GM23338 (cell line): Measurements from ENCODE around the gene SELENOO. TPM values are rescaled to one million over a fixed set of nuclear protein-coding genes. Genes with fewer than 3 reads are reported as not detected.

Source experiments
- ATAC-seq: fragments of 200-7000 bp; cut with Tn5 transposase; 3 replicates; pipeline ENCODE4 v1.9.1; 2020
- DNase-seq: peaks from one replicate; pipeline ENCODE4 v3.0.0-alpha.2; 2015; ENCODE audit warnings: low spot score
- H2AFZ ChIP-seq: fragments of 200-600 bp; sonication (generic); 2 replicates; pipeline ENCODE4 v1.8.0; 2016; ENCODE audit warnings: antibody characterized with exemption, mild to moderate bottlenecking, moderate library complexity
- H3F3A ChIP-seq: fragments of 200-600 bp; sonication (generic); replicated peaks from 2 replicates; pipeline ENCODE4 v1.8.0; 2017; ENCODE audit warnings: antibody characterized with exemption, mixed run types, low read depth
- H3K27ac ChIP-seq: fragments of 200-600 bp; sonication (generic); 2 replicates; pipeline ENCODE4 v1.6.1; 2016; ENCODE audit warnings: low read depth
- H3K27me3 ChIP-seq: fragments of 200-600 bp; sonication (generic); 2 replicates; pipeline ENCODE4 v1.8.0; 2016; ENCODE audit warnings: mild to moderate bottlenecking, mixed run types, moderate library complexity; ENCODE audit not compliant: insufficient read depth
- H3K36me3 ChIP-seq: fragments of 200-600 bp; sonication (generic); 2 replicates; pipeline ENCODE4 v1.8.0; 2016; ENCODE audit warnings: mild to moderate bottlenecking; ENCODE audit not compliant: insufficient read depth
- H3K4me1 ChIP-seq: fragments of 200-600 bp; sonication (generic); 2 replicates; pipeline ENCODE4 v1.8.0; 2016; ENCODE audit warnings: mild to moderate bottlenecking, moderate library complexity; ENCODE audit not compliant: insufficient read depth
- H3K4me2 ChIP-seq: fragments of 200-600 bp; sonication (generic); 2 replicates; pipeline ENCODE4 v1.7.1; 2017; ENCODE audit warnings: mixed run types
- H3K4me3 ChIP-seq: fragments of 200-600 bp; sonication (generic); 2 replicates; pipeline ENCODE4 v1.6.1; 2016; ENCODE audit warnings: mixed run types
- H3K79me2 ChIP-seq: fragments of 200-600 bp; sonication (generic); replicated peaks from 2 replicates; pipeline ENCODE4 v1.8.0; 2017; ENCODE audit warnings: mild to moderate bottlenecking; ENCODE audit not compliant: insufficient read depth
- H3K9me2 ChIP-seq: fragments of 200-600 bp; sonication (generic); 2 replicates; pipeline ENCODE4 v1.8.0; 2017; ENCODE audit not compliant: insufficient read depth
- H4K20me1 ChIP-seq: fragments of 200-600 bp; sonication (generic); replicated peaks from 2 replicates; pipeline ENCODE4 v1.8.0; 2017; ENCODE audit warnings: mild to moderate bottlenecking; ENCODE audit not compliant: insufficient read depth
- H3K27ac Mint-ChIP-seq: 2 replicates; pipeline ENCODE4 v1.8.0; 2020; ENCODE audit warnings: inconsistent platforms, mild to moderate bottlenecking, moderate library complexity, mixed read lengths
- H3K27me3 Mint-ChIP-seq: 3 replicates; pipeline ENCODE4 v1.8.0; 2022; ENCODE audit warnings: low read depth, mild to moderate bottlenecking, moderate library complexity, mixed read lengths, inconsistent platforms; ENCODE audit not compliant: insufficient read depth, poor library complexity
- H3K36me3 Mint-ChIP-seq: 3 replicates; pipeline ENCODE4 v1.8.0; 2021; ENCODE audit warnings: low read depth, mild to moderate bottlenecking, inconsistent platforms, moderate library complexity, mixed read lengths
- H3K4me1 Mint-ChIP-seq: 3 replicates; pipeline ENCODE4 v1.8.0; 2020; ENCODE audit warnings: mild to moderate bottlenecking, inconsistent platforms, mixed read lengths
- H3K4me3 Mint-ChIP-seq: 3 replicates; pipeline ENCODE4 v1.8.0; 2021; ENCODE audit warnings: moderate library complexity, mild to moderate bottlenecking, inconsistent platforms, mixed read lengths
- H3K9me3 Mint-ChIP-seq: 3 replicates; pipeline ENCODE4 v1.8.0; 2020; ENCODE audit warnings: moderate library complexity, mild to moderate bottlenecking, inconsistent platforms, mixed read lengths
- CREB1 ChIP-seq: fragments of 250-450 bp; sonication (Bioruptor Pico); IDR thresholded peaks from 2 replicates; pipeline ENCODE4 v1.5.0; 2020; ENCODE audit warnings: low read depth, mild to moderate bottlenecking, moderate library complexity
- ETS1 ChIP-seq: IDR thresholded peaks from 2 replicates; pipeline ENCODE4 v1.6.1; 2016; ENCODE audit warnings: antibody characterized with exemption
- EZH2 ChIP-seq: fragments of 200-600 bp; sonication (generic); IDR thresholded peaks from one replicate; pipeline ENCODE4 v1.8.0; 2017; ENCODE audit warnings: antibody characterized with exemption, mild to moderate bottlenecking, low read depth; ENCODE audit not compliant: unreplicated experiment
- EZH2phosphoT487 ChIP-seq: fragments of 200-600 bp; sonication (generic); IDR thresholded peaks from one replicate; pipeline ENCODE4 v1.8.1; 2018; ENCODE audit warnings: antibody characterized with exemption; ENCODE audit not compliant: unreplicated experiment
- NANOG ChIP-seq: IDR thresholded peaks from 2 replicates; pipeline ENCODE4 v1.6.1; 2016; ENCODE audit warnings: antibody characterized with exemption, borderline replicate concordance
- STAT1 ChIP-seq: IDR thresholded peaks from one replicate; pipeline ENCODE4 v1.6.1; 2016; ENCODE audit warnings: antibody characterized with exemption; ENCODE audit not compliant: unreplicated experiment
- ZNF114 ChIP-seq: fragments of 250-450 bp; sonication (Bioruptor Pico); IDR thresholded peaks from 2 replicates; pipeline ENCODE4 v1.5.0; 2020; ENCODE audit warnings: mild to moderate bottlenecking, moderate library complexity
- ZNF331 ChIP-seq: fragments of 250-450 bp; sonication (Bioruptor Pico); IDR thresholded peaks from 2 replicates; pipeline ENCODE4 v1.5.0; 2020; ENCODE audit warnings: low read depth, mild to moderate bottlenecking, moderate library complexity
- ZNF462 ChIP-seq: fragments of 250-450 bp; sonication (Bioruptor Pico); IDR thresholded peaks from 2 replicates; pipeline ENCODE4 v1.5.0; 2020; ENCODE audit warnings: mild to moderate bottlenecking, moderate library complexity
- polyA plus RNA-seq: library from polyadenylated mRNA; unstranded; fragments of >200 nt; fragmentation: Nextera tagmentation; extraction: Ambion mirVana; gene quantifications from 2 replicates; pipeline ENCODE4 v1.2.1, GENCODE V29; 2016
- total RNA-seq: library from RNA; depleted of rRNA; stranded (reverse); fragments of >200 nt; shearing (Covaris generic); gene quantifications from 2 replicates; pipeline ENCODE4 v1.2.3, GENCODE V29; 2014

SELENOO gene
- total and polyA plus RNA-seq, 2 experiments from 2014 or later = 6.8 to 21.3 TPM

GRCh38 chr22:50226875-50227165 lies 26.0 kb downstream of the SELENOO start:
- DNase-seq (no peak), ATAC-seq (no peak)
- Histone ChIP-seq H3F3A (no peaks in the 10 kb centered on the region), H3K36me3 (no peaks in the 10 kb centered on the region), H3K27me3 (no peaks in the 10 kb centered on the region), H3K4me1 (no peaks in the 10 kb centered on the region), H3K27ac (no peak overlapping the region), H2AFZ (no peak overlapping the region), H3K9me2 (no peaks in the 10 kb centered on the region), H3K4me2 (no peak overlapping the region), H3K79me2 (no peaks in the 10 kb centered on the region), H3K4me3 (no peak overlapping the region), H4K20me1 (peaks cover 9% of the 10 kb centered on the region)
- H3K27ac Mint-ChIP-seq = no peak overlapping the region
- H3K9me3 Mint-ChIP-seq = no peaks in the 10 kb centered on the region
- peaks cover 20% of the 10 kb centered on the region for H3K36me3 Mint-ChIP-seq
- TF ChIP-seq ZNF331 (CRISPR knock-in tag) (no peak), ETS1 (no peak), EZH2 (no peak), STAT1 (no peak), CREB1 (CRISPR knock-in tag) (no peak), EZH2phosphoT487 (no peak), ZNF114 (CRISPR knock-in tag) (no peak), NANOG (no peak), ZNF462 (no peak)
- H3K27me3 Mint-ChIP-seq = peaks cover 7% of the 10 kb centered on the region
- H3K4me3 Mint-ChIP-seq = no peak overlapping the region
- H3K4me1 Mint-ChIP-seq = no peaks in the 10 kb centered on the region
